HG03025 (cell line): ENCODE data around the gene HRH1.
"Not testable (repeated sequence)": the region's sequence is repeated elsewhere in the genome, so short reads cannot be mapped to it uniquely, and the experiment has no call there.

Experiments used
- ATAC-seq: cut with Tn5 transposase; IDR thresholded peaks from one replicate; pipeline ENCODE4 v1.9.1; 2021; ENCODE audit warnings: mild to moderate bottlenecking, moderate library complexity; ENCODE audit not compliant: unreplicated experiment, low FRiP score

Gene HRH1, protein sequence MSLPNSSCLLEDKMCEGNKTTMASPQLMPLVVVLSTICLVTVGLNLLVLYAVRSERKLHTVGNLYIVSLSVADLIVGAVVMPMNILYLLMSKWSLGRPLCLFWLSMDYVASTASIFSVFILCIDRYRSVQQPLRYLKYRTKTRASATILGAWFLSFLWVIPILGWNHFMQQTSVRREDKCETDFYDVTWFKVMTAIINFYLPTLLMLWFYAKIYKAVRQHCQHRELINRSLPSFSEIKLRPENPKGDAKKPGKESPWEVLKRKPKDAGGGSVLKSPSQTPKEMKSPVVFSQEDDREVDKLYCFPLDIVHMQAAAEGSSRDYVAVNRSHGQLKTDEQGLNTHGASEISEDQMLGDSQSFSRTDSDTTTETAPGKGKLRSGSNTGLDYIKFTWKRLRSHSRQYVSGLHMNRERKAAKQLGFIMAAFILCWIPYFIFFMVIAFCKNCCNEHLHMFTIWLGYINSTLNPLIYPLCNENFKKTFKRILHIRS

GRCh38 chr3:11154036-11154952, at the start of gene HRH1:
TSS of gene HRH1 (plus strand) at chr3:11154493. CDS start at chr3:11259038, 104,545 bp downstream.
- no peak for ATAC-seq

- not testable (repeated sequence) for ATAC-seq
Observed at GRCh38 chr3:11113316-11113715, 41.0 kb upstream of the HRH1 start.

DNA sequence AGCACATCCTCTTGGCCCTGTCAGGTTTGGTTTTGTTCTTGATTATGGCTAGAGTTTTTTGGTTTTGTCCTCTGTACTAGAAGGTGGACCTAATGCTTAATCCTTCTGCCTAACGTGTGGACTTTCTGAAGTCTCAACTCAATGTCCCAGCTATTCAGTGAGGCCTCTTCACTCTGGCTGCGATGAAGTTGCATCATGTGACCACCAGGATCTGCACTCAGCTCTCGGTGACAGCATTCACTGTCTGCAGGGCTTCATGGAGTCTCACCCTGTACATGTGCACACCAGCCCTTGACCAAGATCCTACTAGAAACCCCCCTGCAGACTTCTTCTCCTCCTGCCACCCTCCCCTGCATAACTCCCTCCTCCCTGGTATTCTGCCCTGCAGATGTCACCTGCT, 38.7 kb upstream of the HRH1 start:
- ATAC-seq: no peak

GRCh38 chr3:11116336-11117059, 37.8 kb upstream of the HRH1 start:
- ATAC-seq: no peak

GRCh38 chr3:11117591-11117990, 36.7 kb upstream of the HRH1 start:
- ATAC-seq: no peak

DNA sequence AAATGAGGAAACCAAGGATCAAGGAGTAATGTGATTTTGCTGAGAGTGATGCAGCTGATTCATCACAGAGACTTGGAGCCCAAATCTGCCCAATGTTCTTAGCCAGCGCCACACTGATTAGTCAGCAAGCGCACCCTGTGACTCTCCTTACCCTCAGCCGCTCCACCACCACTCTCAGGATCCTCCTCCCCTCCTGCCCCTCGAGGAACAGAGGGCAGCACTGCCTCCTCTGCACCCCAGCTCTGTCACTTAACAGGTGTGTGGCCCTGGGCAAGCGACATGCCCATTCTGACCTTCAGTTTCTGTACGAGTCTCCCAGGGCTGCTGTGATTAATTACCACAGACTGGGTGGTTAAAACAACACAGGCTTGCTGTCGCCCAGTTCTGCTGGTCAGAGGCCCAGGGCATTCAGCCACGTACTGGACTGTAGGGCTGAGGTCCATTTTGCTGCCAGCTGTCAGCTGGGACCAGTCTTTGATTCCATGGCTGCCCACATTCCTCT, 36.1 kb upstream of the HRH1 start:
- ATAC-seq: no peak

DNA sequence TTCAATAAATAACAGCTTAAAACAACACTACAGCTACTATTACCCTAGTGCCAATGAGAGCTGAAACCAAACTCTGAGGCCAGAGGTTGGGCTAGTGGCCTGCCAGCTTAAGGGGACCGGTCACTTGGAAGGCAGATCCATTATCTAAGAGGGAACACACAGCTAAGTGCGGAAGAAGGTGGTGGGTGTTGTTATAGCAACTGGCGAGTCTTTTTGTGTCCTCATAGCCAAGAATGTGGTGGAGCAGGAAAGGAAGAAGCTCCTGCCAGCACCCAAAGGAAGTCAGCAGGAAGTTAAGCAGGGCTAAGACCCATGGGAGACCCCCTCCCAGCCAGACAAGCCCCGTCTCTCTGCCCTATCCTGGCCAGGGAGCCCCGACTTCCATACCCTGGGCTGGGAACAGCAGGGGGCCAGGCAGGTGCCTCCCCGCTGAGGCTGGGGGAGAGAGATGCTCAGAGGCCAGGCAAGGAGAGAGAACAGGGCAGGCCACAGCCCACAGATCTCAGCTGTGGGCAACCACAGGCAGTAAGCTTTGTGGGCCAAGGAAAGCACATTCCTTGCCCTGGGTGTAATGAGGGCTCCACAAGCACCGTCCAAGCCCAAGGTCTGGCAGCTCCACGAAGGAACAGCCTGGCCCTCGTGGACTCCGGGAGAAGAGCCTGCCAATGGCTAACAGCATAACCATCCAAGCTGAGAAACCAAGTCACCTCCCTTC, 34.0 kb upstream of the HRH1 start:
- no peak for ATAC-seq

- no peak for ATAC-seq
Observed at GRCh38 chr3:11126653-11127052, 27.6 kb upstream of the HRH1 start.

GRCh38 chr3:11128682-11129632, 25.3 kb upstream of the HRH1 start:
- no peak for ATAC-seq

- ATAC-seq: no peak
Observed at GRCh38 chr3:11130385-11130784, 23.9 kb upstream of the HRH1 start.

GRCh38 chr3:11131371-11131770, 22.9 kb upstream of the HRH1 start:
- ATAC-seq: no peak

DNA sequence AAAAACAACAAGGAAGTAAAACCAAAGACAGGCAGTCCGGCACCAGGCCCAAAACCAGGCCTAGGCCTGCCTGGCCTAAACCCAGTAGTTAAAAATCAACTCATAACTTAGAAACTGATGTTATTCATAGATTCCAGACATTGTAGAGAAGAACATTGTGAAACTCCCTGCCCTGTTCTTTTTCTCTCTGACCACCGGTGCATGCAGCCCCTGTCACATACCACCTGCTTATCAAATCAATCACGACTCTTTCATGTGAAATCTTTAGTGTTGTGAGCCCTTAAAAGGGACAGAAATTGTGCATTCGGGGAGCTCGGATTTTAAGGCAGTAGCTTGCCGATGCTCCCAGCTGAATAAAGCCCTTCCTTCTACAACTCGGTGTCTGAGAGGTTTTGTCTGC, 22.4 kb upstream of the HRH1 start:
- ATAC-seq: not testable (repeated sequence)

- no peak for ATAC-seq
Observed at GRCh38 chr3:11132861-11133260, 21.4 kb upstream of the HRH1 start.

GRCh38 chr3:11134794-11135193, 19.5 kb upstream of the HRH1 start:
- no peak for ATAC-seq

- no peak for ATAC-seq
Observed at GRCh38 chr3:11136116-11136515, 18.2 kb upstream of the HRH1 start.

- no peak for ATAC-seq
Observed at GRCh38 chr3:11136830-11137626, 17.3 kb upstream of the HRH1 start.

- no peak for ATAC-seq
Observed at GRCh38 chr3:11137627-11137959, 16.7 kb upstream of the HRH1 start.

- no peak for ATAC-seq
Observed at GRCh38 chr3:11138371-11138770, 15.9 kb upstream of the HRH1 start.
